Left ventricle myocardium inferior (tissue), 1 donor: ENCODE results near the gene KCNH6. TPM values are rescaled to one million over a fixed set of nuclear protein-coding genes. Genes with fewer than 3 reads are reported as not detected.

Source experiments
- DNase-seq: peaks from one replicate; pipeline ENCODE4 v3.0.0-alpha.2; 2020
- H3K27ac ChIP-seq: fragments of 200-600 bp; replicated peaks from 2 replicates; pipeline ENCODE4 v1.8.0; 2021
- H3K27me3 ChIP-seq: fragments of 200-600 bp; 2 replicates; pipeline ENCODE4 v1.8.0; 2021; ENCODE audit warnings: low read depth
- H3K36me3 ChIP-seq: fragments of 200-600 bp; 2 replicates; pipeline ENCODE4 v1.8.0; 2021
- H3K4me1 ChIP-seq: fragments of 200-600 bp; 2 replicates; pipeline ENCODE4 v1.8.0; 2021
- H3K4me3 ChIP-seq: fragments of 200-600 bp; 2 replicates; pipeline ENCODE4 v1.8.0; 2021; ENCODE audit warnings: mild to moderate bottlenecking, moderate library complexity
- H3K9me3 ChIP-seq: fragments of 200-600 bp; replicated peaks from 2 replicates; pipeline ENCODE4 v1.8.0; 2021
- CTCF ChIP-seq: fragments of 200-600 bp; IDR thresholded peaks from 2 replicates; pipeline ENCODE4 v1.8.0; 2021; ENCODE audit warnings: antibody characterized with exemption, mild to moderate bottlenecking, borderline replicate concordance
- intact Hi-C: fragments of 100-400 bp; cut with micrococcal nuclease; formaldehyde crosslinking; loops from one replicate; pipeline ENCODE4 v1.11.0; 2022
- total RNA-seq: library from RNA; stranded (reverse); fragmentation: NEBNext Ultra II Directional; extraction: Animal tissue kit (Norgen Biotek cat#: 25700); gene quantifications from one replicate; pipeline ENCODE4 v1.2.1, GENCODE V29; 2021
- donor health status: DM: no; HTN: yes; CAD: no; lungs with severe emphysema.

Gene KCNH6
- total RNA-seq, 1 donor from 2014 or later = not detected

- intact Hi-C loops = no loop called here
- H3K4me3 ChIP-seq = no peak overlapping the region
- peaks cover 16% of the 10 kb centered on the region for H3K4me1 ChIP-seq
- H3K36me3 ChIP-seq = no peaks in the 10 kb centered on the region
- H3K27ac ChIP-seq = no peak overlapping the region
- H3K27me3 ChIP-seq = no peaks in the 10 kb centered on the region
- DNase-seq = no peak
- no peaks in the 10 kb centered on the region for H3K9me3 ChIP-seq
- TF ChIP-seq CTCF = no peak
Measured at GRCh38 chr17:63571632-63572310, 48.6 kb downstream of the KCNH6 start.

GRCh38 chr17:63573634-63574033 is 50.5 kb downstream of the KCNH6 start:
- TF ChIP-seq CTCF = peak; percentile 35

GRCh38 chr17:63578027-63578768 is 55.0 kb downstream of the KCNH6 start:
- no peak for DNase-seq
- H3K4me3 ChIP-seq = no peak overlapping the region

More at GRCh38 chr17:63573634-63574033, 50.5 kb downstream of the KCNH6 start:
- no peak for DNase-seq
- Histone ChIP-seq H3K27me3 (no peaks in the 10 kb centered on the region), H3K9me3 (no peaks in the 10 kb centered on the region), H3K4me3 (no peak overlapping the region), H3K27ac (no peak overlapping the region), H3K36me3 (peaks cover 2% of the 10 kb centered on the region), H3K4me1 (peaks cover 8% of the 10 kb centered on the region)
- intact Hi-C loops = no loop called here

GRCh38 chr17:63578769-63579111 is 55.6 kb downstream of the KCNH6 start:
- Histone ChIP-seq H3K36me3 (peaks cover 53% of the 10 kb centered on the region), H3K27me3 (no peaks in the 10 kb centered on the region), H3K4me3 (no peak overlapping the region), H3K4me1 (peaks cover 19% of the 10 kb centered on the region), H3K27ac (no peak overlapping the region), H3K9me3 (no peaks in the 10 kb centered on the region)
- TF ChIP-seq CTCF = no peak
- DNase-seq = no peak
- intact Hi-C loops = no loop called here

More at GRCh38 chr17:63578027-63578768, 55.0 kb downstream of the KCNH6 start:
- Histone ChIP-seq H3K9me3 (no peaks in the 10 kb centered on the region), H3K27me3 (no peaks in the 10 kb centered on the region), H3K36me3 (peaks cover 48% of the 10 kb centered on the region), H3K27ac (no peak overlapping the region), H3K4me1 (peaks cover 19% of the 10 kb centered on the region)
- intact Hi-C loops = no loop called here
- TF ChIP-seq CTCF = no peak

GRCh38 chr17:63579633-63580032 is 56.5 kb downstream of the KCNH6 start:
- no peaks in the 10 kb centered on the region for H3K9me3 ChIP-seq
- peaks cover 19% of the 10 kb centered on the region for H3K4me1 ChIP-seq
- H3K27ac ChIP-seq = no peak overlapping the region
- intact Hi-C loops = no loop called here
- no peaks in the 10 kb centered on the region for H3K27me3 ChIP-seq
- no peak for TF ChIP-seq CTCF
- DNase-seq = no peak
- H3K4me3 ChIP-seq = no peak overlapping the region
- peaks cover 62% of the 10 kb centered on the region for H3K36me3 ChIP-seq
